ENCODE data around the gene RASSF4. TPM values are rescaled to one million over a fixed set of nuclear protein-coding genes. Genes with fewer than 3 reads are reported as not detected.
A peak's percentile ranks its signal among the peaks of the same experiment; 100 is the strongest.

Gene RASSF4
- total RNA-seq, 1 experiment from 2014 or later = 2.8 TPM

GRCh38 chr10:44925224-44925623 is 34.4 kb upstream of the RASSF4 start:
- intact Hi-C loops (cut with micrococcal nuclease) = no loop called here

More at GRCh38 chr10:44925224-44925623, 34.4 kb upstream of the RASSF4 start:
- no peaks in the 10 kb centered on the region for H3K27me3 ChIP-seq (ENCODE audit: insufficient read depth, low read length)
- H3K36me3 ChIP-seq (ENCODE audit: control insufficient read depth in 1 of 2, insufficient read depth in 2 of 2, low read length in 2 of 2) = no peaks in the 10 kb centered on the region
- ChIA-PET RAD21 (ENCODE audit: low non-redundant PET in 1 of 2, low total read pairs in 2 of 2, uncharacterized antibody in 2 of 2, unreplicated experiment in 2 of 2) (no interaction called here), CTCF (no interaction called here), POLR2A (no interaction called here)
- H4K20me1 ChIP-seq (ENCODE audit: insufficient read depth) = no peaks in the 10 kb centered on the region
- H3K4me1 ChIP-seq (ENCODE audit: control insufficient read depth in 1 of 2, insufficient read depth in 2 of 2, low read length in 2 of 2) = no peaks in the 10 kb centered on the region
- no TSS peak for BruUV-seq (replicated peaks)
- no peaks in the 10 kb centered on the region; the same call in 1 of the 2 replicates for H3K9me2 ChIP-seq (ENCODE audit: insufficient read depth)
- H3K4me3 ChIP-seq (replicated peaks in 1 of 2; ENCODE audit: low read depth in 1 of 2, low read length in 2 of 2) = no peak overlapping the region
- peak; percentile 50; the same call in 1 of the 2 replicates for ATAC-seq
- no peaks in the 10 kb centered on the region for H3K79me2 ChIP-seq (ENCODE audit: insufficient read depth, low read length)
- no peak for DNase-seq (ENCODE audit: low read depth, low spot score)
- H3K9me3 ChIP-seq (ENCODE audit: control insufficient read depth in 1 of 2, insufficient read depth in 1 of 2, low read depth in 1 of 2, low read length in 2 of 2) = no peaks in the 10 kb centered on the region
- H3K9ac ChIP-seq (ENCODE audit: low read length) = no peak overlapping the region
- no peak overlapping the region for H2AFZ ChIP-seq (ENCODE audit: low read depth, low read length, poor library complexity, severe bottlenecking)
- no peak overlapping the region for H3K4me2 ChIP-seq (ENCODE audit: low read length)
- peak; percentile 23; the same call in 1 of the 2 replicates for TF ChIP-seq RAD21 (IDR thresholded peaks at IDR 0.05; ENCODE audit: low read depth)
- TF ChIP-seq CTCF (IDR thresholded peaks at IDR 0.05 in 2 of 3, conservative IDR thresholded peaks at IDR 0.05 in 1 of 3; ENCODE audit: borderline replicate concordance in 1 of 3, insufficient read depth in 1 of 3, low read depth in 2 of 3, low read length in 2 of 3) = peak in 2 of 3 experiments; percentile 23 to 34; a peak in 3 of 6 replicates
- no peak for TF ChIP-seq YY1 (IDR thresholded peaks at IDR 0.05; ENCODE audit: extremely low read depth, insufficient replicate concordance, low read depth, low read length)
- no peak overlapping the region for H3K27ac ChIP-seq (ENCODE audit: low read depth, low read length)
